ENCODE measurements around the gene TSKU. TPM values are rescaled to one million over a fixed set of nuclear protein-coding genes. Genes with fewer than 3 reads are reported as not detected.

TSKU gene
- total RNA-seq, 6 experiments from 2014 or later, result 8.3 to 11.0 (median 10.1) TPM

- no peak overlapping the region for H3K4me3 Mint-ChIP-seq
- H3K9me3 Mint-ChIP-seq, result peaks cover 6% of the 10 kb centered on the region; the same call in 1 of the 2 replicates
- peak; percentile 65 for DNase-seq
- H3K36me3 Mint-ChIP-seq (ENCODE audit: low read depth), result peaks cover 22% of the 10 kb centered on the region; the same call in 1 of the 2 replicates
- peak overlapping the region; percentile 53 for H3K27ac Mint-ChIP-seq
- peaks cover 10% of the 10 kb centered on the region for H3K27me3 Mint-ChIP-seq (ENCODE audit: insufficient read depth)
- peaks cover 29% of the 10 kb centered on the region for H3K4me1 Mint-ChIP-seq (ENCODE audit: low read depth)
- TF ChIP-seq, protein P1, sequence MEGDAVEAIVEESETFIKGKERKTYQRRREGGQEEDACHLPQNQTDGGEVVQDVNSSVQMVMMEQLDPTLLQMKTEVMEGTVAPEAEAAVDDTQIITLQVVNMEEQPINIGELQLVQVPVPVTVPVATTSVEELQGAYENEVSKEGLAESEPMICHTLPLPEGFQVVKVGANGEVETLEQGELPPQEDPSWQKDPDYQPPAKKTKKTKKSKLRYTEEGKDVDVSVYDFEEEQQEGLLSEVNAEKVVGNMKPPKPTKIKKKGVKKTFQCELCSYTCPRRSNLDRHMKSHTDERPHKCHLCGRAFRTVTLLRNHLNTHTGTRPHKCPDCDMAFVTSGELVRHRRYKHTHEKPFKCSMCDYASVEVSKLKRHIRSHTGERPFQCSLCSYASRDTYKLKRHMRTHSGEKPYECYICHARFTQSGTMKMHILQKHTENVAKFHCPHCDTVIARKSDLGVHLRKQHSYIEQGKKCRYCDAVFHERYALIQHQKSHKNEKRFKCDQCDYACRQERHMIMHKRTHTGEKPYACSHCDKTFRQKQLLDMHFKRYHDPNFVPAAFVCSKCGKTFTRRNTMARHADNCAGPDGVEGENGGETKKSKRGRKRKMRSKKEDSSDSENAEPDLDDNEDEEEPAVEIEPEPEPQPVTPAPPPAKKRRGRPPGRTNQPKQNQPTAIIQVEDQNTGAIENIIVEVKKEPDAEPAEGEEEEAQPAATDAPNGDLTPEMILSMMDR (IDR thresholded peaks at IDR 0.05), result no peak
Observed at GRCh38 chr11:76791861-76792260, 8.7 kb downstream of the TSKU start.

- Mint-ChIP-seq H3K9me3 (peaks cover 6% of the 10 kb centered on the region; the same call in 1 of the 2 replicates), H3K36me3 (ENCODE audit: low read depth) (peaks cover 22% of the 10 kb centered on the region; the same call in 1 of the 2 replicates), H3K27me3 (ENCODE audit: insufficient read depth) (peaks cover 12% of the 10 kb centered on the region), H3K4me3 (no peak overlapping the region), H3K27ac (no peak overlapping the region), H3K4me1 (ENCODE audit: low read depth) (peaks cover 25% of the 10 kb centered on the region)
- no peak for DNase-seq
- TF ChIP-seq, protein P1 (IDR thresholded peaks at IDR 0.05), result no peak
Observed at GRCh38 chr11:76792505-76793264, 9.5 kb downstream of the TSKU start.

- H3K36me3 Mint-ChIP-seq (ENCODE audit: low read depth), result peaks cover 22% of the 10 kb centered on the region; the same call in 1 of the 2 replicates
Observed at GRCh38 chr11:76793391-76794291, 10.5 kb downstream of the TSKU start.

DNA sequence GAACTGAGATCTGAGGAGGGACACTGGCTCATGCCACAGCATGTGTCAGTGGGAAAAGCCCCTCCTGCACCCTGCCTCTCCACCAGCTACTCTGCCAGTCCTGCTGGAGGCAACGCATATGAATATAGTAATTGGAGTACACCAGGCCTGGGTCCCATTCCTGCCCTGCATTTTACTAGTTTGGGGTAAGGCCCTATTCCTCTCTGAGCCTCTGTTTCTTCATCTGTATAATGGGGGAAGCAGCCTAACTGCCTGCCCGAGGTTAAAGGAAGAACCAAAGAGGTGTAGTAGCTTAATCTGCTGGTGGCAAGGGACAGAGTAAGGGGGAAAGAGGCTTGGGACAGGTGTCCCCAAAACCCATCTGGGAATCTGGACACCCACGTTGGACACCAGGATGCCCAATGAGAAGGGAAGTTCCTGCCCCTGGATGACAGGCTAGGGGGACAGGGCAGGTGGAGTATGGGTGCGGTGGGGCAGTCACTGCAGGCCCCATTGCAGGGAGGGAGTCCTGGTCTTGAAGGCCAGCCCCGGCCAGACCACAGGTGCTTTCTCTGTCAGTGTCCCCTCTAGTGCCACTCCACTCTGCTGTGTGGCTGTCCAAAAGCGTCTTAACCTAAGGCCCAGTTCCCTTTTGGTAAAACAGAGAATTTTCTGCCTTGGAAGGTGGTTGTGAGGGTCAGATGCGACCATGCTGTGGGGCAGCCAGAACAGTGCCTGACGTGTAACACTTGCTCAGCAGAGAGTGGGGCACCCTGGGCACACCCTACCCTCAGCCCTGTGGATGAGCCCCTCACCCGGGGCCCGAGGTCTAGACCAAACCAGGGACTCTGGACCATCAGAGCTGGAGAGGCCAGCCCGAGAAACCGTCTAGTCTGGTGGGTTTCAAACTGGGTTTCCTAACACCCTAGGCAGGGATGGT lies 11.5 kb downstream of the TSKU start:
- Mint-ChIP-seq H3K9me3 (peaks cover 6% of the 10 kb centered on the region; the same call in 1 of the 2 replicates), H3K27me3 (ENCODE audit: insufficient read depth) (peaks cover 13% of the 10 kb centered on the region), H3K27ac (no peak overlapping the region), H3K36me3 (ENCODE audit: low read depth) (peaks cover 22% of the 10 kb centered on the region; the same call in 1 of the 2 replicates), H3K4me3 (no peak overlapping the region), H3K4me1 (ENCODE audit: low read depth) (peaks cover 19% of the 10 kb centered on the region)
- TF ChIP-seq, protein P1 (IDR thresholded peaks at IDR 0.05), result no peak
- no peak for DNase-seq

More at GRCh38 chr11:76793391-76794291, 10.5 kb downstream of the TSKU start:
- Mint-ChIP-seq H3K4me3 (no peak overlapping the region), H3K9me3 (peaks cover 6% of the 10 kb centered on the region; the same call in 1 of the 2 replicates), H3K4me1 (ENCODE audit: low read depth) (peaks cover 19% of the 10 kb centered on the region), H3K27me3 (ENCODE audit: insufficient read depth) (peaks cover 13% of the 10 kb centered on the region), H3K27ac (no peak overlapping the region)
- TF ChIP-seq, protein P1 (IDR thresholded peaks at IDR 0.05), result no peak
- no peak for DNase-seq

Measured in HFFc6 (cell line).